ENCODE results near the gene CEP85. TPM values are rescaled to one million over a fixed set of nuclear protein-coding genes. Genes with fewer than 3 reads are reported as not detected.

Gene CEP85
- total and polyA plus RNA-seq, 2 of the 13 experiments (the other 11 are each of a cell fraction or from before 2014, with no cell fraction given) = 16.1 to 26.7 TPM

DNA sequence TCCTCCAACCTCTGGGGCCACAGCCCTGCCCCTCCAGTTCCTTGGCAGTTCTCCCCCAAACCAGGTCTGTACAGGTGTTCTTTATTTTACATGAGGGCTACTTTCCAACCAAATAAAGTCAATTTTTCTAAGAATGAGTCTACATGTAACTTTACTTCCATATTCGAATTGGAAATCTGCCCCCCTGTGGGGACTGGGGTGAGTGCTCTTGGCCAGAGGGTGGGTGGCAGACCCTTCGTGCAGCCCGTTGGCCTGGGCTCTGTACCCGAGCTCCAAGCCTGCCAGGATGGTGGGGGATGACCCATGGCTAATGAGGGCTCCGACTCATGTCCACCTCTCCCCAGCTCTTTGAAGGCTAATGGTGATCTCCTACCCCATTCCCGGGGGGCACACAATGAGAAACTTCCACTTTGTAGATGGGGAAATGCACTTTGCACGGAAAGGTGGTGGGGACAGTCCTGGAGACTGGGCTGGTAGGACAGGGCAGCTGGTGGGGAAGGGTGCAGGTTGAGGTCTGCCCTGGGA is 44.2 kb upstream of the CEP85 start (continued):
- no peak for TF ChIP-seq ZNF781 (CRISPR knock-in tag; IDR thresholded peaks at IDR 0.05; ENCODE audit: borderline replicate concordance, not compliant biosample characterization)
- TF ChIP-seq ZNF678 (CRISPR knock-in tag; IDR thresholded peaks at IDR 0.05) = no peak
- no peak for TF ChIP-seq ETV5 (CRISPR knock-in tag; IDR thresholded peaks at IDR 0.05; ENCODE audit: borderline replicate concordance)
- no peak for TF ChIP-seq TBL1XR1 (IDR thresholded peaks at IDR 0.05; ENCODE audit: borderline replicate concordance, low read length, partially characterized antibody)
- no peak for TF ChIP-seq NFE2 (CRISPR knock-in tag; IDR thresholded peaks at IDR 0.05)
- TF ChIP-seq ZNF232 (CRISPR knock-in tag; IDR thresholded peaks at IDR 0.05; ENCODE audit: borderline replicate concordance) = no peak
- TF ChIP-seq, protein P1, sequence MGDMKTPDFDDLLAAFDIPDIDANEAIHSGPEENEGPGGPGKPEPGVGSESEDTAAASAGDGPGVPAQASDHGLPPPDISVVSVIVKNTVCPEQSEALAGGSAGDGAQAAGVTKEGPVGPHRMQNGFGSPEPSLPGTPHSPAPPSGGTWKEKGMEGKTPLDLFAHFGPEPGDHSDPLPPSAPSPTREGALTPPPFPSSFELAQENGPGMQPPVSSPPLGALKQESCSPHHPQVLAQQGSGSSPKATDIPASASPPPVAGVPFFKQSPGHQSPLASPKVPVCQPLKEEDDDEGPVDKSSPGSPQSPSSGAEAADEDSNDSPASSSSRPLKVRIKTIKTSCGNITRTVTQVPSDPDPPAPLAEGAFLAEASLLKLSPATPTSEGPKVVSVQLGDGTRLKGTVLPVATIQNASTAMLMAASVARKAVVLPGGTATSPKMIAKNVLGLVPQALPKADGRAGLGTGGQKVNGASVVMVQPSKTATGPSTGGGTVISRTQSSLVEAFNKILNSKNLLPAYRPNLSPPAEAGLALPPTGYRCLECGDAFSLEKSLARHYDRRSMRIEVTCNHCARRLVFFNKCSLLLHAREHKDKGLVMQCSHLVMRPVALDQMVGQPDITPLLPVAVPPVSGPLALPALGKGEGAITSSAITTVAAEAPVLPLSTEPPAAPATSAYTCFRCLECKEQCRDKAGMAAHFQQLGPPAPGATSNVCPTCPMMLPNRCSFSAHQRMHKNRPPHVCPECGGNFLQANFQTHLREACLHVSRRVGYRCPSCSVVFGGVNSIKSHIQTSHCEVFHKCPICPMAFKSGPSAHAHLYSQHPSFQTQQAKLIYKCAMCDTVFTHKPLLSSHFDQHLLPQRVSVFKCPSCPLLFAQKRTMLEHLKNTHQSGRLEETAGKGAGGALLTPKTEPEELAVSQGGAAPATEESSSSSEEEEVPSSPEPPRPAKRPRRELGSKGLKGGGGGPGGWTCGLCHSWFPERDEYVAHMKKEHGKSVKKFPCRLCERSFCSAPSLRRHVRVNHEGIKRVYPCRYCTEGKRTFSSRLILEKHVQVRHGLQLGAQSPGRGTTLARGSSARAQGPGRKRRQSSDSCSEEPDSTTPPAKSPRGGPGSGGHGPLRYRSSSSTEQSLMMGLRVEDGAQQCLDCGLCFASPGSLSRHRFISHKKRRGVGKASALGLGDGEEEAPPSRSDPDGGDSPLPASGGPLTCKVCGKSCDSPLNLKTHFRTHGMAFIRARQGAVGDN (CRISPR knock-in tag; IDR thresholded peaks at IDR 0.05) = no peak
- no peak for TF ChIP-seq CREM (IDR thresholded peaks at IDR 0.05)
- no peak for TF ChIP-seq CREM (CRISPR knock-in tag; IDR thresholded peaks at IDR 0.05)

All from HepG2 (cell line).